Measurements from ENCODE around the gene BBC3. TPM values are rescaled to one million over a fixed set of nuclear protein-coding genes. Genes with fewer than 3 reads are reported as not detected.

Gene BBC3
- total and polyA plus RNA-seq, 4 donors = 4.1 to 22.0 (median 14.8) TPM

DNA sequence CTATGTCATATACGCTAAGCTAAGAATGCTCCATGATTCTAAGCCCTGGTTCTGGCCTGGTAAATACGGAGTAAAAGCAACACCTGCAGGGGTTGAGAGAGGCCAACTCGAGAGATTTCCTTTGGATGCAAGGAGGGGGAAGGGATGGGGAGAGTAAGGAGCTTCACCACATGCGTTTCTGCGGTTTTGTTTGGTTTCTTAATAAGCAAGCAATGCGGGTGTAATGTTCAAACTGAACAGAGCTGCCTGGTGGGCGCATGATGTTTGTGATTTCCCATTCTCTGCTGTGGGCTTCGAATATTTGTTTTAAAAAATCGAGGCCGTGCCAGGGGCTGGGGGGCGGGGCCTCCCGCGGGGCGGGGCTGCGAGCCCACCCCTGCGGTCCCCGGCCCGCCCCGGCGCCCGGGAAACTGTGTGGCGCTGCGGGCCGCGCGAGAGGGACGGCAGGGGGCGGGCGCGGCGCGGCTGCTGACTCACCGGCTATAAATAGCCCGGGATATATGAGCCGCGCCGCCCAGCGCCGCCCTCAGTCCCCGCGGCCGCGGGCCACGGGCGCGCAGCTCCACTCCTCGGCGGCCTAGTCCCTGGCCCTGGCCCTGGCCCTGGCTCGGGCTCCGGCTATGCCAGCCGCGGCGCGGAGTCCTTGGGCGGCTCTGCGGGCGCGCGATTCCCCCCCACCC is 5.1 kb downstream of the BBC3 start:
- ATAC-seq (ENCODE audit: insufficient read depth, low FRiP score) (peak; percentile 80), DNase-seq (peak; percentile 93 to 96 (median 93))
- Histone ChIP-seq H3K27me3 (ENCODE audit: control insufficient read depth in 3 of 3, insufficient read depth in 3 of 3, low read length in 2 of 3) (peaks cover 0 to 19% (median 13%) of the 10 kb centered on the region in 3 donors), H3K27ac (ENCODE audit: low read depth in 1 of 2, low read length in 1 of 2) (peak overlapping the region; percentile 99), H3K4me1 (ENCODE audit: control insufficient read depth in 5 of 5, insufficient read depth in 5 of 5, low read length in 5 of 5) (peaks cover 0 to 24% (median 10%) of the 10 kb centered on the region in 5 donors), H3K36me3 (ENCODE audit: control insufficient read depth in 4 of 4, insufficient read depth in 4 of 4, low read length in 4 of 4) (peaks cover 0 to 15% (median 2%) of the 10 kb centered on the region in 4 donors), H3K4me3 (peak overlapping the region; percentile 54), H3K9ac (ENCODE audit: insufficient read depth in 1 of 2, low read length in 2 of 2) (peak overlapping the region in 1 of 2 donors; percentile 83), H3K9me3 (ENCODE audit: control insufficient read depth in 4 of 4, insufficient read depth in 3 of 4, low read length in 3 of 4) (no peaks in the 10 kb centered on the region)
- TF ChIP-seq, protein P1, sequence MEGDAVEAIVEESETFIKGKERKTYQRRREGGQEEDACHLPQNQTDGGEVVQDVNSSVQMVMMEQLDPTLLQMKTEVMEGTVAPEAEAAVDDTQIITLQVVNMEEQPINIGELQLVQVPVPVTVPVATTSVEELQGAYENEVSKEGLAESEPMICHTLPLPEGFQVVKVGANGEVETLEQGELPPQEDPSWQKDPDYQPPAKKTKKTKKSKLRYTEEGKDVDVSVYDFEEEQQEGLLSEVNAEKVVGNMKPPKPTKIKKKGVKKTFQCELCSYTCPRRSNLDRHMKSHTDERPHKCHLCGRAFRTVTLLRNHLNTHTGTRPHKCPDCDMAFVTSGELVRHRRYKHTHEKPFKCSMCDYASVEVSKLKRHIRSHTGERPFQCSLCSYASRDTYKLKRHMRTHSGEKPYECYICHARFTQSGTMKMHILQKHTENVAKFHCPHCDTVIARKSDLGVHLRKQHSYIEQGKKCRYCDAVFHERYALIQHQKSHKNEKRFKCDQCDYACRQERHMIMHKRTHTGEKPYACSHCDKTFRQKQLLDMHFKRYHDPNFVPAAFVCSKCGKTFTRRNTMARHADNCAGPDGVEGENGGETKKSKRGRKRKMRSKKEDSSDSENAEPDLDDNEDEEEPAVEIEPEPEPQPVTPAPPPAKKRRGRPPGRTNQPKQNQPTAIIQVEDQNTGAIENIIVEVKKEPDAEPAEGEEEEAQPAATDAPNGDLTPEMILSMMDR (IDR thresholded peaks at IDR 0.05; ENCODE audit: control extremely low read depth, extremely low read depth) = no peak
- WGBS, 2 donors = 2 to 3% methylated on average over 56 to 59 of the region's 59 CpGs

DNA sequence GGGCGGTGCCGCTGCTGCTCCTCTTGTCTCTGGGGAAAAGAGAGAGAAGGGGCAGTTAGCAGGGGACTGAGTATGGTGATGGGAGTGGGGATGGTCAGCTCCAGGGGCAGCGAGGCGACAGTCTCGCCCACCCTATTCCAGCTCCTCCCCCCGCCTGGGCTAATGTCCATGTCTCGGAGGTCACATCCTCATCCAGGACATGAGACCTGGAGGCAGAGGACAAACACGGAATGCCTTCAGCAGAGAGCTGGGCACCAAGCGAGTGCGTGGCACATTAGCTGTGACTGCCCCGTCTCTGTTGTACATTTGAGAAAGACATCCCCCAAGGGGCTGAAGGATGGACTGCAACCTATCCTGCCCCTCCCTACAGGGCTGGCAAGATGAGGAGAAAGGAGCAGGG is 9.1 kb downstream of the BBC3 start:
- H3K27ac ChIP-seq (ENCODE audit: low read depth in 1 of 2, low read length in 1 of 2) = no peak overlapping the region
- H3K9me3 ChIP-seq (ENCODE audit: control insufficient read depth in 4 of 4, insufficient read depth in 3 of 4, low read length in 3 of 4) = no peaks in the 10 kb centered on the region
- peaks cover 0 to 19% (median 2%) of the 10 kb centered on the region in 4 donors for H3K36me3 ChIP-seq (ENCODE audit: control insufficient read depth in 4 of 4, insufficient read depth in 4 of 4, low read length in 4 of 4)
- H3K27me3 ChIP-seq (ENCODE audit: control insufficient read depth in 3 of 3, insufficient read depth in 3 of 3, low read length in 2 of 3) = no peaks in the 10 kb centered on the region
- H3K4me1 ChIP-seq (ENCODE audit: control insufficient read depth in 5 of 5, insufficient read depth in 5 of 5, low read length in 5 of 5) = peaks cover 0 to 8% (median 4%) of the 10 kb centered on the region in 5 donors
- no peak overlapping the region for H3K4me3 ChIP-seq
- ATAC-seq (ENCODE audit: insufficient read depth, low FRiP score) (no peak), DNase-seq (no peak)
- H3K9ac ChIP-seq (ENCODE audit: insufficient read depth in 1 of 2, low read length in 2 of 2) = no peak overlapping the region
- 94 to 97% methylated on average over 11 of the region's 11 CpGs for WGBS, 2 donors
- TF ChIP-seq, protein P1 (IDR thresholded peaks at IDR 0.05; ENCODE audit: control extremely low read depth, extremely low read depth) = no peak

DNA sequence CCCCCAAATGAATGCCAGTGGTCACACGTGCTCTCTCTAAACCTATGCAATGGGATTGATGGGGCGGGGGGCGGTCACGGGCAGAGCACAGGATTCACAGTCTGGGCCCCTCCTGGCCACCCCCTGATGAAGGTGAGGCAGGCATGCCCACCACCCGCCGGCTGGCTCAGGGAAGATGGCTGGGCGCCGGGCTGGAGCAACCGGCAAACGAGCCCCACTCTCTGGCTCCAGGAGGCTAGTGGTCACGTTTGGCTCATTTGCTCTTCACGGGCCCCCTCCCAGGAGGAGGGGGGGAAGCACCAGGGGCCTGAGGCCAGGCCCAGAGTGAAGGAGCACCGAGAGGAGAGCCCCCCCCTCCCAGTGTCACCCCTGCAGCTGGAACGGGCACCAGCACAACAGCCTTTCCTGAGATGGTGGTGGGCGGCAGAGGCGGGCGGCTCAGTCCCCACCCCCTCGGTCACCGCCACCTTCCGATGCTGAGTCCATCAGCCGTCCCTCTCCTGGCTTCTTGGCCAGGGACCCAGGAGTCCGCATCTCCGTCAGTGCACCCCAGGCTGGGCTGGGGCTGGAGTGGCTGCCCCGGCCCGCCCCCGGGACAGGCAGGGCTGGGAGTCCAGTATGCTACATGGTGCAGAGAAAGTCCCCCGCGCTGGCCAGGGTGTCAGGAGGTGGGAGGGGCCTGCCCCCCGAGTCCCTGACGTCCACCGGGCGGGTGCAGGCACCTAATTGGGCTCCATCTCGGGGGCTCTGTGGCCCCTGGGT is 9.7 kb downstream of the BBC3 start:
- peaks cover 0 to 3% (median 0%) of the 10 kb centered on the region in 5 donors for H3K4me1 ChIP-seq (ENCODE audit: control insufficient read depth in 5 of 5, insufficient read depth in 5 of 5, low read length in 5 of 5)
- H3K4me3 ChIP-seq = no peak overlapping the region
- WGBS, 2 donors = 90 to 94% methylated on average over 31 to 33 of the region's 33 CpGs
- H3K9me3 ChIP-seq (ENCODE audit: control insufficient read depth in 4 of 4, insufficient read depth in 3 of 4, low read length in 3 of 4) = no peaks in the 10 kb centered on the region
- ATAC-seq (ENCODE audit: insufficient read depth, low FRiP score) (no peak), DNase-seq (no peak)
- no peak overlapping the region for H3K9ac ChIP-seq (ENCODE audit: insufficient read depth in 1 of 2, low read length in 2 of 2)
- no peaks in the 10 kb centered on the region for H3K27me3 ChIP-seq (ENCODE audit: control insufficient read depth in 3 of 3, insufficient read depth in 3 of 3, low read length in 2 of 3)
- TF ChIP-seq, protein P1 (IDR thresholded peaks at IDR 0.05; ENCODE audit: control extremely low read depth, extremely low read depth) = no peak
- peaks cover 0 to 19% (median 2%) of the 10 kb centered on the region in 4 donors for H3K36me3 ChIP-seq (ENCODE audit: control insufficient read depth in 4 of 4, insufficient read depth in 4 of 4, low read length in 4 of 4)
- H3K27ac ChIP-seq (ENCODE audit: low read depth in 1 of 2, low read length in 1 of 2) = no peak overlapping the region

Measured in lung (tissue), 12 donors.